ENCODE measurements around the gene KLF9.
A peak's percentile ranks its signal among the peaks of the same experiment; 100 is the strongest.

KLF9 gene

GRCh38 chr9:70389621-70390266, 24.7 kb downstream of the KLF9 start:
- TF ChIP-seq, protein P1, sequence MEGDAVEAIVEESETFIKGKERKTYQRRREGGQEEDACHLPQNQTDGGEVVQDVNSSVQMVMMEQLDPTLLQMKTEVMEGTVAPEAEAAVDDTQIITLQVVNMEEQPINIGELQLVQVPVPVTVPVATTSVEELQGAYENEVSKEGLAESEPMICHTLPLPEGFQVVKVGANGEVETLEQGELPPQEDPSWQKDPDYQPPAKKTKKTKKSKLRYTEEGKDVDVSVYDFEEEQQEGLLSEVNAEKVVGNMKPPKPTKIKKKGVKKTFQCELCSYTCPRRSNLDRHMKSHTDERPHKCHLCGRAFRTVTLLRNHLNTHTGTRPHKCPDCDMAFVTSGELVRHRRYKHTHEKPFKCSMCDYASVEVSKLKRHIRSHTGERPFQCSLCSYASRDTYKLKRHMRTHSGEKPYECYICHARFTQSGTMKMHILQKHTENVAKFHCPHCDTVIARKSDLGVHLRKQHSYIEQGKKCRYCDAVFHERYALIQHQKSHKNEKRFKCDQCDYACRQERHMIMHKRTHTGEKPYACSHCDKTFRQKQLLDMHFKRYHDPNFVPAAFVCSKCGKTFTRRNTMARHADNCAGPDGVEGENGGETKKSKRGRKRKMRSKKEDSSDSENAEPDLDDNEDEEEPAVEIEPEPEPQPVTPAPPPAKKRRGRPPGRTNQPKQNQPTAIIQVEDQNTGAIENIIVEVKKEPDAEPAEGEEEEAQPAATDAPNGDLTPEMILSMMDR (conservative IDR thresholded peaks at IDR 0.05; ENCODE audit: low read depth, low read length), result no peak
- no peak overlapping the region for H3K4me3 ChIP-seq (ENCODE audit: low read depth, low read length)
- peak; percentile 61 for DNase-seq (ENCODE audit: low read depth)

GRCh38 chr9:70389188-70389587, 25.3 kb downstream of the KLF9 start:
- TF ChIP-seq, protein P1 (conservative IDR thresholded peaks at IDR 0.05; ENCODE audit: low read depth, low read length), result no peak
- no peak overlapping the region for H3K4me3 ChIP-seq (ENCODE audit: low read depth, low read length)
- no peak for DNase-seq (ENCODE audit: low read depth)

DNA sequence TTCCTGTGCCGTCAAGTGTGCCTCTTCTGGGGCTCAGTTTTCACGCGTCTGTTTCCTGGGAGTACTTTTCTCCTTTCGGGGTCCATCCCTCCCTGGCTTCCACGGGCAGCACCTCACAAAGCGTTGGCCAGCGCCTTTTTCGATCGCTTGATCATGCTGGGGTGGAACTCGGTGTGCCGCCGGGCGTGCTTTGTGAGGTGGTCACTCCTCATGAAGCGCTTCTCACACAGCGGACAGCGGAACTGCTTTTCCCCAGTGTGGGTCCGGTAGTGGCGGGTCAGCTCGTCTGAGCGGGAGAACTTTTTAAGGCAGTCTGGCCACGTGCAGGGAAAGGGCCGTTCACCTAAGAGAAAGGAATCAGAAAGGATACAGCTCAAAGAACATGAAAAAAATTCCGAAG, 26.8 kb downstream of the KLF9 start:
- no peak overlapping the region for H3K4me3 ChIP-seq (ENCODE audit: low read depth, low read length)
- DNase-seq (ENCODE audit: low read depth), result no peak
- TF ChIP-seq, protein P1 (conservative IDR thresholded peaks at IDR 0.05; ENCODE audit: low read depth, low read length), result no peak

DNA sequence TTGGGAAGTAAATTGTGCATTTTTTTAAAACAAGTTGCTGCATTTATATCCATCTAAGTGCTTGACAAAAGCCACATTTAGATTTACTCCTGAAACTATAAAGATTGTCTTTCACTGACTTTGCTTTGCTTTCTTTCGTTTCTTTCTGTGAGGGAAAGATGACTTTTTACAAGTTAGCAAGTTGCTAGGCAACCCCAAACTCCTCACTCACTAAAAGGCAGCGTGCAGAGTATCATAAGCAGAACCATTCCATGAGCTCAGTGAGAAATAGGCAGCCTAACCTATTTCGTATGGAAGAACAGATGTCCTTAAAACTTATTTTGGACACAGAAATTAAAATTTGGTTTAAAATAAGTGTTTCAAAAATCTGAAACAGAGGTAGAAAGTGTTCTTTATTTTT, 29.0 kb downstream of the KLF9 start:
- TF ChIP-seq, protein P1 (conservative IDR thresholded peaks at IDR 0.05; ENCODE audit: low read depth, low read length), result no peak
- no peak overlapping the region for H3K4me3 ChIP-seq (ENCODE audit: low read depth, low read length)
- no peak for DNase-seq (ENCODE audit: low read depth)

- no peak overlapping the region for H3K4me3 ChIP-seq (ENCODE audit: low read depth, low read length)
- TF ChIP-seq, protein P1 (conservative IDR thresholded peaks at IDR 0.05; ENCODE audit: low read depth, low read length), result no peak
- DNase-seq (ENCODE audit: low read depth), result no peak
These were observed 31.5 kb downstream of the KLF9 start for GRCh38 chr9:70382709-70383605.

DNA sequence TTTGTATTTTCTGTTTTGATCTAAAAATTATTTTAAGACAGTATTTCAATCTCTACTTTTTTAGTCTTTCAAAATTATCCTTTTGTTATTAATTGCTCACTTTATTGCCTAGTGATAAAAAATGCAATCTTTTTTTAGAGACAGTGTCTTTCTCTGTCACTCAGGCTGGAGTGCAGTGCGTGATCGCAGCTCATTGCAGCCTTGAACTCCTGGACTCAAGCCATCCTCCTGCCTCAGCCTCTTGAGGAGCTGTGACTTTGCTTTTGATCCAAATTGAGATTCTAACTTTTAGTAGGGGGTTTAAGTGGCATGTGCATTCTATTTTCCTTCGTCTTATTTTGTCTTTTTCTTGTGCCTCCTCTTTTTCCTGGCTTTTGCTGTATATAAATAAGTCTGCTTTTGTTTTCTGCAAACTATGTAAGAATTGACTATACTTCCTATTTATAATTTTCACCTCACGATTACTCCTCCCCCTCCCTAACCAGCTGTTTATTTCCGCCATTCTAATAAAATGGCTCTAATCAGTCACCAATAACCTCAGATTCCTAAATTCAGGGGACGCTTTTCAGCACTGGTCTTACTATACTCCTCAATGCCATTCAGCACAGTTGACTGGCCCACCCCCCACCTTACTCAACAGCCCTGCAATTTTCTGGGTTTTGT, 32.3 kb downstream of the KLF9 start:
- no peak for DNase-seq (ENCODE audit: low read depth)
- H3K4me3 ChIP-seq (ENCODE audit: low read depth, low read length), result no peak overlapping the region
- TF ChIP-seq, protein P1 (conservative IDR thresholded peaks at IDR 0.05; ENCODE audit: low read depth, low read length), result no peak
